IMR-90 (cell line): ENCODE data around the gene EXOC5. TPM values are rescaled to one million over a fixed set of nuclear protein-coding genes. Genes with fewer than 3 reads are reported as not detected.

ENCODE experiments used
- ATAC-seq: fragments of 200-7000 bp; cut with Tn5 transposase; 2 replicates; pipeline ENCODE4 v1.9.1; 2020; ENCODE audit warnings: low read depth, mild to moderate bottlenecking, moderate library complexity
- BruUV-seq: library from RNA; stranded (reverse); fragments of 400-500 nt; replicated peaks from 2 replicates; lab custom pipeline; 2021; lab: Mats Ljungman, UMichigan
- CTCF ChIA-PET: fragments of 300-600 bp; formaldehyde crosslinking; extraction: SDS; loops from one replicate; lab custom pipeline; 2021; ENCODE audit warnings: antibody characterized with exemption; lab: Yijun Ruan, JAX
- POLR2A ChIA-PET: fragments of 300-600 bp; sonication (Branson Sonifier 250); formaldehyde crosslinking; loops from one replicate; lab custom pipeline; 2022; ENCODE audit warnings: antibody characterized with exemption; ENCODE audit not compliant: unreplicated experiment; lab: Charles Lee
- DNase-seq: peaks from one replicate; pipeline ENCODE4 v3.0.0; 2013
- H2AFZ ChIP-seq: replicated peaks from 2 replicates; pipeline ENCODE3; 2013; ENCODE audit warnings: low read length, mild to moderate bottlenecking; ENCODE audit not compliant: poor library complexity
- H2AK5ac ChIP-seq: 2 replicates; pipeline ENCODE4 v1.6.1; 2013; ENCODE audit warnings: low read depth, low read length, inconsistent platforms
- H2AK9ac ChIP-seq: replicated peaks from 2 replicates; pipeline ENCODE3; 2013; ENCODE audit warnings: mild to moderate bottlenecking, low read depth, low read length, moderate library complexity; ENCODE audit not compliant: poor library complexity
- H2BK120ac ChIP-seq: 2 replicates; pipeline ENCODE4 v1.6.1; 2013; ENCODE audit warnings: low read depth, low read length, inconsistent platforms
- H2BK15ac ChIP-seq: 3 replicates; pipeline ENCODE4 v1.6.1; 2013; ENCODE audit warnings: low read depth, low read length, inconsistent platforms
- H2BK20ac ChIP-seq: 2 replicates; pipeline ENCODE4 v1.6.1; 2013; ENCODE audit warnings: low read depth, mild to moderate bottlenecking, inconsistent platforms, low read length, moderate library complexity
- H2BK5ac ChIP-seq: 2 replicates; pipeline ENCODE4 v1.6.1; 2013; ENCODE audit warnings: mild to moderate bottlenecking, low read depth, low read length, inconsistent platforms; ENCODE audit not compliant: poor library complexity, severe bottlenecking
- H3K14ac ChIP-seq: replicated peaks from 2 replicates; pipeline ENCODE4 v1.6.1; 2013; ENCODE audit warnings: low read depth, low read length, inconsistent platforms
- H3K18ac ChIP-seq: 2 replicates; pipeline ENCODE4 v1.6.1; 2013; ENCODE audit warnings: low read depth, low read length, control low read depth
- H3K23ac ChIP-seq: 2 replicates; pipeline ENCODE4 v1.6.1; 2013; ENCODE audit warnings: low read depth, low read length, inconsistent platforms
- H3K27ac ChIP-seq: 2 replicates; pipeline ENCODE4 v1.5.1; 2013; ENCODE audit warnings: mild to moderate bottlenecking, control low read depth, low read length; ENCODE audit not compliant: insufficient read depth
- H3K27me3 ChIP-seq: 2 replicates; pipeline ENCODE4 v1.6.1; 2013; ENCODE audit warnings: low read length; ENCODE audit not compliant: control insufficient read depth, insufficient read depth
- H3K36me3 ChIP-seq: 2 replicates; pipeline ENCODE4 v1.6.1; 2013; ENCODE audit warnings: low read length, mixed read lengths; ENCODE audit not compliant: control insufficient read depth, insufficient read depth
- H3K4ac ChIP-seq: 2 replicates; pipeline ENCODE4 v1.6.1; 2013; ENCODE audit warnings: low read depth, low read length, inconsistent platforms
- H3K4me1 ChIP-seq: 2 replicates; pipeline ENCODE4 v1.6.1; 2013; ENCODE audit warnings: low read length, mixed read lengths; ENCODE audit not compliant: control insufficient read depth, insufficient read depth
- H3K4me2 ChIP-seq: 2 replicates; pipeline ENCODE4 v1.6.1; 2013; ENCODE audit warnings: low read depth, mild to moderate bottlenecking, control low read depth, low read length, moderate library complexity
- H3K4me3 ChIP-seq: 2 replicates; pipeline ENCODE4 v1.5.1; 2013; ENCODE audit warnings: low read depth, mild to moderate bottlenecking, control low read depth, low read length, moderate library complexity; ENCODE audit not compliant: insufficient read depth
- H3K56ac ChIP-seq: 2 replicates; pipeline ENCODE4 v1.6.1; 2013; ENCODE audit warnings: low read length, inconsistent platforms; ENCODE audit not compliant: insufficient read depth; ENCODE audit errors: extremely low read depth
- H3K79me1 ChIP-seq, 2 experiments: 2 replicates each; pipeline ENCODE4 v1.6.1; 2013; ENCODE audit warnings: low read length in 2 of 2, inconsistent platforms in 1 of 2, low read depth in 1 of 2
- H3K9ac ChIP-seq: 2 replicates; pipeline ENCODE4 v1.6.1; 2013; ENCODE audit warnings: low read depth, low read length, control low read depth
- H3K9me1 ChIP-seq: 2 replicates; pipeline ENCODE4 v1.6.1; 2013; ENCODE audit warnings: low read length, inconsistent platforms; ENCODE audit not compliant: insufficient read depth
- H3K9me3 ChIP-seq: 2 replicates; pipeline ENCODE4 v1.6.1; 2013; ENCODE audit warnings: low read length; ENCODE audit not compliant: control insufficient read depth, insufficient read depth
- H4K20me1 ChIP-seq: 2 replicates; pipeline ENCODE4 v1.6.1; 2013; ENCODE audit warnings: low read length, inconsistent platforms; ENCODE audit not compliant: insufficient read depth
- H4K5ac ChIP-seq: 2 replicates; pipeline ENCODE4 v1.6.1; 2013; ENCODE audit warnings: mild to moderate bottlenecking, low read depth, low read length, control low read depth
- H4K8ac ChIP-seq, 2 experiments: 2 replicates each; pipeline ENCODE4 v1.6.1; 2013; ENCODE audit warnings: low read depth in 2 of 2, low read length in 2 of 2, control low read depth in 1 of 2, inconsistent platforms in 1 of 2
- H4K91ac ChIP-seq: 2 replicates; pipeline ENCODE4 v1.6.1; 2013; ENCODE audit warnings: low read depth, low read length, inconsistent platforms; ENCODE audit not compliant: insufficient read depth
- BHLHE40 ChIP-seq: fragments of 150-350 bp; IDR thresholded peaks from 2 replicates; pipeline ENCODE4 v1.6.1; 2016; ENCODE audit warnings: mild to moderate bottlenecking, low read depth, low read length
- CEBPB ChIP-seq: IDR thresholded peaks from 2 replicates; pipeline ENCODE4 v1.6.1; 2012; ENCODE audit warnings: low read depth, low read length, improper control_type of control experiment
- CHD1 ChIP-seq: IDR thresholded peaks from 2 replicates; pipeline ENCODE4 v1.6.1; 2012; ENCODE audit warnings: low read depth, low read length, improper control_type of control experiment
- CTCF ChIP-seq: conservative IDR thresholded peaks from 2 replicates; pipeline ENCODE4 v1.5.1; 2012; ENCODE audit warnings: mild to moderate bottlenecking, low read depth, low read length, improper control_type of control experiment
- ELK1 ChIP-seq: fragments of 150-350 bp; IDR thresholded peaks from 2 replicates; pipeline ENCODE4 v1.6.1; 2016; ENCODE audit warnings: low read depth, mild to moderate bottlenecking, low read length, moderate library complexity, borderline replicate concordance
- FOS ChIP-seq: fragments of 150-350 bp; IDR thresholded peaks from 2 replicates; pipeline ENCODE4 v1.6.1; 2016; ENCODE audit warnings: low read depth, low read length
- MAFK ChIP-seq: IDR thresholded peaks from 2 replicates; pipeline ENCODE4 v1.6.1; 2012; ENCODE audit warnings: low read depth, low read length, improper control_type of control experiment
- POLR2A ChIP-seq: IDR thresholded peaks from 2 replicates; pipeline ENCODE4 v1.6.1; 2012; ENCODE audit warnings: mild to moderate bottlenecking, low read depth, low read length
- RAD21 ChIP-seq: IDR thresholded peaks from 2 replicates; pipeline ENCODE4 v1.6.1; 2012; ENCODE audit warnings: low read length, improper control_type of control experiment
- RCOR1 ChIP-seq: IDR thresholded peaks from 2 replicates; pipeline ENCODE4 v1.6.1; 2012; ENCODE audit warnings: mild to moderate bottlenecking, low read length, improper control_type of control experiment; ENCODE audit not compliant: insufficient replicate concordance
- RFX5 ChIP-seq: IDR thresholded peaks from 2 replicates; pipeline ENCODE4 v1.8.0; 2012; ENCODE audit warnings: low read depth, mild to moderate bottlenecking, low read length, moderate library complexity
- SMC3 ChIP-seq: fragments of 150-350 bp; IDR thresholded peaks from 2 replicates; pipeline ENCODE4 v1.6.1; 2016; ENCODE audit warnings: low read depth, mild to moderate bottlenecking, antibody characterized with exemption, low read length, moderate library complexity
- WGBS, 2 experiments: methylation state at CpG; one replicate each; pipeline versions ENCODE4 v1.1.5 to v1.1.7; 2013; ENCODE audit warnings: missing lambda C conversion rate in 2 of 2; ENCODE audit not compliant: insufficient read length in 1 of 2; ENCODE audit errors: extremely low coverage in 2 of 2; 5-methylcytosine and 5-hydroxymethylcytosine counted together
- dilution Hi-C: fragments of 300-500 bp; cut with HindIII; formaldehyde crosslinking; loops from one replicate; pipeline ENCODE4 v1.14.3; 2018; ENCODE audit warnings: low sequenced_read_pairs; ENCODE audit not compliant: unreplicated experiment
- in situ Hi-C: fragments of 300-500 bp; cut with MboI; formaldehyde crosslinking; loops from 3 replicates; pipeline ENCODE4 v1.14.3; 2019; ENCODE audit warnings: low sequenced_read_pairs, inconsistent platforms, mixed read lengths
- intact Hi-C: fragments of 100-400 bp; cut with micrococcal nuclease; formaldehyde crosslinking; loops from 2 replicates; pipeline ENCODE4 v1.10.0; 2022
- polyA plus RNA-seq, 3 experiments: library from polyadenylated mRNA; depleted of rRNA; stranded (reverse); fragments of >200 nt; gene quantifications; 2 replicates each; pipeline ENCODE4 v1.2.3, GENCODE V29; 2012; ENCODE audit warnings: low replicate concordance in 1 of 3
- total RNA-seq: library from RNA; depleted of rRNA; stranded (reverse); fragments of >200 nt; gene quantifications from 2 replicates; pipeline ENCODE4 v1.2.3, GENCODE V29; 2012

Gene EXOC5
- total and polyA plus RNA-seq, 2 of the 4 experiments (the other 2 are of a cell fraction), result 22.4 to 52.5 TPM

DNA sequence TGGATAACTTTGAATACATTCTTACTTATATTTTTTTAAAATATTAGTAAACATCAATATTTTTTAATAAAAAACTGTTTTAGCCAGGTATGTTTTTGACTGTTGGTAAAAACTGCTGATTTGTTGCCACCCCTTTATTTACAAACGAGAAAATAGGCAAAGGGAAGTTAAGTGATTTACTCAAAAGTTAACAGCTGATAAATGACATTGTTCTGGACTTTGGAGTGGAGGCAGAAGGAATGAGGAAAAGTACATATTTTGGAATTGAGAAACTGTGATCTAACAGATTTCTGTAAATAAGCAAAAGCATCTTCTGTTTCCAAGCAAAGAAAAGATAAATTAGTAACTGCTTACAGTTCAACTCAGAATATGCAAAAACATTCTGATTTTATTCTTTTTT lies 4.5 kb upstream of the EXOC5 start:
- Histone ChIP-seq H3K4me1 (no peaks in the 10 kb centered on the region), H3K4me2 (no peak overlapping the region), H3K4ac (no peak overlapping the region), H2AK9ac (no peak overlapping the region), H3K9me3 (no peaks in the 10 kb centered on the region; the same call in 1 of the 2 replicates), H3K9ac (no peak overlapping the region), H3K18ac (no peak overlapping the region), H3K36me3 (peaks cover 15% of the 10 kb centered on the region), H3K9me1 (no peaks in the 10 kb centered on the region), H3K23ac (no peak overlapping the region), H3K14ac (no peak overlapping the region), H2BK20ac (no peak overlapping the region), H2BK15ac (no peak overlapping the region), H2AFZ (no peak overlapping the region), H4K20me1 (no peaks in the 10 kb centered on the region; the same call in 1 of the 2 replicates), H3K79me1 (peaks cover 14 to 33% of the 10 kb centered on the region in 2 experiments), H2AK5ac (no peak overlapping the region), H3K27ac (no peak overlapping the region), H2BK120ac (no peak overlapping the region), H4K91ac (no peak overlapping the region), H4K5ac (no peak overlapping the region), H3K56ac (no peak overlapping the region), H3K4me3 (no peak overlapping the region), H2BK5ac (no peak overlapping the region), H3K27me3 (no peaks in the 10 kb centered on the region), H4K8ac (no peak overlapping the region)
- TF ChIP-seq FOS, result no peak
- TF ChIP-seq CTCF, result no peak
- TF ChIP-seq SMC3, result no peak
- TF ChIP-seq RFX5, result no peak
- no peak for TF ChIP-seq ELK1
- TF ChIP-seq POLR2A, result no peak
- no peak for TF ChIP-seq RAD21
- no peak for TF ChIP-seq CEBPB
- no peak for TF ChIP-seq MAFK
- no peak for TF ChIP-seq CHD1
- TF ChIP-seq BHLHE40, result no peak
- no peak for TF ChIP-seq RCOR1
- in situ Hi-C loops (loop anchor here (25.0 kb wide), 1 partner anchor 964 kb away; the partner anchor contains the start of gene PSMA3), intact Hi-C loops (no loop called here), dilution Hi-C loops (no loop called here)
- WGBS, 2 experiments, result no CpG with 5 or more reads among the region's 1 CpG
- no peak for ATAC-seq
- DNase-seq, result no peak
- ChIA-PET POLR2A (no interaction called here), CTCF (interaction anchor here (0.7 kb wide), 1 partner anchor 1614 kb away, joined by 4 read pairs; no protein-coding TSS in a partner anchor)
- BruUV-seq, result no TSS peak
